22Rv1 (cell line): ENCODE measurements around the gene IMPA2.

Source experiments
- ZFX ChIP-seq: fragments of 450-650 bp; IDR thresholded peaks from 2 replicates; pipeline ENCODE4 v1.6.1; 2017; ENCODE audit warnings: antibody characterized with exemption, borderline replicate concordance
- TF ChIP-seq, protein P1 (sequence below): fragments of 450-650 bp; IDR thresholded peaks from 2 replicates; pipeline ENCODE4 v1.5.1; 2017; ENCODE audit warnings: mild to moderate bottlenecking

DNA sequence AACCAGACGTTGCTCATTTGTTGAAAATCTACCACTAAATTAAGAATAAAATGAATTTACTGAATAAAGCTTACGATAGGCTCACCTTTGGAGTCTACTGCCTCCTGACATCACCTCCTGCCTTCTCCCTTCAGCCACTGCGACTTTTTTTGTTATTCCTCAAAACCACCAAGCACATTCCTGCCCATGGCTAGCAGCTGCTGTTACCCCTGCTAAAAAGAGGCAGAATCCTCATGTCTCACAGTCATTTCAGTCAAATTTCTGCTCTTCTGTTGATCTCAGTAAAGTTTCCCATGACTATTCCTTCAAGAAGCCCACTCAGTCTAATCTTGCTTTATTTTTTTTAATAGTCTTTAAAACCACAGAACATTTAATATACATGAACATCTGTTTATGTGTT lies 71.6 kb downstream of the IMPA2 start:
- TF ChIP-seq, protein P1, sequence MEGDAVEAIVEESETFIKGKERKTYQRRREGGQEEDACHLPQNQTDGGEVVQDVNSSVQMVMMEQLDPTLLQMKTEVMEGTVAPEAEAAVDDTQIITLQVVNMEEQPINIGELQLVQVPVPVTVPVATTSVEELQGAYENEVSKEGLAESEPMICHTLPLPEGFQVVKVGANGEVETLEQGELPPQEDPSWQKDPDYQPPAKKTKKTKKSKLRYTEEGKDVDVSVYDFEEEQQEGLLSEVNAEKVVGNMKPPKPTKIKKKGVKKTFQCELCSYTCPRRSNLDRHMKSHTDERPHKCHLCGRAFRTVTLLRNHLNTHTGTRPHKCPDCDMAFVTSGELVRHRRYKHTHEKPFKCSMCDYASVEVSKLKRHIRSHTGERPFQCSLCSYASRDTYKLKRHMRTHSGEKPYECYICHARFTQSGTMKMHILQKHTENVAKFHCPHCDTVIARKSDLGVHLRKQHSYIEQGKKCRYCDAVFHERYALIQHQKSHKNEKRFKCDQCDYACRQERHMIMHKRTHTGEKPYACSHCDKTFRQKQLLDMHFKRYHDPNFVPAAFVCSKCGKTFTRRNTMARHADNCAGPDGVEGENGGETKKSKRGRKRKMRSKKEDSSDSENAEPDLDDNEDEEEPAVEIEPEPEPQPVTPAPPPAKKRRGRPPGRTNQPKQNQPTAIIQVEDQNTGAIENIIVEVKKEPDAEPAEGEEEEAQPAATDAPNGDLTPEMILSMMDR = no peak
- no peak for TF ChIP-seq ZFX
